ENCODE data around the gene TWIST2.

TWIST2 gene

GRCh38 chr2:238901461-238902057, 53.7 kb downstream of the TWIST2 start:
- Histone ChIP-seq H3K9me3 (ENCODE audit: control insufficient read depth in 1 of 2, low read length in 2 of 2) (no peaks in the 10 kb centered on the region), H3K4me1 (ENCODE audit: control insufficient read depth in 1 of 2, insufficient read depth in 2 of 2, low read length in 2 of 2) (peaks cover 0 to 16% of the 10 kb centered on the region in 2 donors), H3K4me3 (ENCODE audit: low read depth in 1 of 2, low read length in 2 of 2) (no peak overlapping the region), H3K27me3 (ENCODE audit: low read depth, low read length) (no peaks in the 10 kb centered on the region), H3K36me3 (ENCODE audit: control insufficient read depth in 1 of 2, insufficient read depth in 2 of 2, low read length in 2 of 2) (no peaks in the 10 kb centered on the region), H3K27ac (ENCODE audit: low read length) (no peak overlapping the region)

DNA sequence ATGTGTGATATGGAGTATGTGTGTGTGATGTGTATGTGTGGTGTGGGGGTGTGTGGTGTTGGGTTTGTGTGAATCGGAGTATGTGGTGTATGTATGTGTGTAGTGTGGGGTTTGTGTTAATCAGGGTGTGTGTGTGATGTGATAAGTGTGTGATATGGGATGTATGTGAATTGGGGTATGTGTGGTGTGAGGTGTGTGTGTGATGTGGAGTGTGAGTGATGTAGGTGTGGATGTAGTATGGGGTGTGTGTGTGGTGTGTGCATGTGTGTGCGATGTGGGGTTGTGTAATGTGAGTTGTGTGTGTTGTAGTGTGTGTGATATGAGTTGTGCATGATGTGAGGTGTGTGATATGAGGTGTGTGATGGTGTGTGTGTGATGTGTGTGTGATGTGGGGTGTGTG, 54.4 kb downstream of the TWIST2 start:
- H3K4me3 ChIP-seq (ENCODE audit: low read depth in 1 of 2, low read length in 2 of 2): no peak overlapping the region

GRCh38 chr2:238903141-238903540, 55.3 kb downstream of the TWIST2 start:
- no peaks in the 10 kb centered on the region for H3K9me3 ChIP-seq (ENCODE audit: control insufficient read depth in 1 of 2, low read length in 2 of 2)
- no peak overlapping the region for H3K4me3 ChIP-seq (ENCODE audit: low read depth in 1 of 2, low read length in 2 of 2)
- no peaks in the 10 kb centered on the region for H3K27me3 ChIP-seq (ENCODE audit: low read depth, low read length)

More for the DNA sequence above, 54.4 kb downstream of the TWIST2 start:
- Histone ChIP-seq H3K27me3 (ENCODE audit: low read depth, low read length) (no peaks in the 10 kb centered on the region), H3K27ac (ENCODE audit: low read length) (no peak overlapping the region), H3K36me3 (ENCODE audit: control insufficient read depth in 1 of 2, insufficient read depth in 2 of 2, low read length in 2 of 2) (no peaks in the 10 kb centered on the region), H3K4me1 (ENCODE audit: control insufficient read depth in 1 of 2, insufficient read depth in 2 of 2, low read length in 2 of 2) (peaks cover 0 to 12% of the 10 kb centered on the region in 2 donors), H3K9me3 (ENCODE audit: control insufficient read depth in 1 of 2, low read length in 2 of 2) (no peaks in the 10 kb centered on the region)

GRCh38 chr2:238904177-238904576, 56.3 kb downstream of the TWIST2 start:
- Histone ChIP-seq H3K9me3 (ENCODE audit: control insufficient read depth in 1 of 2, low read length in 2 of 2) (no peaks in the 10 kb centered on the region), H3K36me3 (ENCODE audit: control insufficient read depth in 1 of 2, insufficient read depth in 2 of 2, low read length in 2 of 2) (no peaks in the 10 kb centered on the region), H3K4me3 (ENCODE audit: low read depth in 1 of 2, low read length in 2 of 2) (no peak overlapping the region), H3K4me1 (ENCODE audit: control insufficient read depth in 1 of 2, insufficient read depth in 2 of 2, low read length in 2 of 2) (peaks cover 3 to 6% of the 10 kb centered on the region in 2 donors), H3K27ac (ENCODE audit: low read length) (no peak overlapping the region), H3K27me3 (ENCODE audit: low read depth, low read length) (no peaks in the 10 kb centered on the region)

More at GRCh38 chr2:238903141-238903540, 55.3 kb downstream of the TWIST2 start:
- Histone ChIP-seq H3K36me3 (ENCODE audit: control insufficient read depth in 1 of 2, insufficient read depth in 2 of 2, low read length in 2 of 2) (no peaks in the 10 kb centered on the region), H3K27ac (ENCODE audit: low read length) (no peak overlapping the region), H3K4me1 (ENCODE audit: control insufficient read depth in 1 of 2, insufficient read depth in 2 of 2, low read length in 2 of 2) (peaks cover 0 to 6% of the 10 kb centered on the region in 2 donors)

GRCh38 chr2:238904716-238905115, 56.8 kb downstream of the TWIST2 start:
- H3K4me3 ChIP-seq (ENCODE audit: low read depth in 1 of 2, low read length in 2 of 2): no peak overlapping the region

DNA sequence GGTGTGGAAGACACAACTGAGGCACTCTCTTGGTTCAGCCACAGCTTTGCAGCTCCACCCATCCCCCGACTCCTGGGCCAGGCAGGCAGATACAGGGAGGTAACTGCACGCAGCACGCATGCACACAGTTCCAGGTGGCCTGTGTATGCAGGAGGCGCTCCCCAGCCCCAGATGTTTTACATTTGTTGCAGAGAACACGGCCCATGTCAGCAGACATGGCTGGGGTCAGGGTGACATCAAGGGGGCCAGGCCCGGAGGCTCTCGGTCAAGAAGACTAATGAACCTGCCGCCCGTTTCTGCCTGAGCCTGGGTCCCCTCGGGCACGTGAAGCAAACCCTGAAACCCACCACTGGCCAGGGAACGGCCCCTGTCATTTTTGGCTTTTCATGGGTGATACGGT, 57.3 kb downstream of the TWIST2 start:
- Histone ChIP-seq H3K27me3 (ENCODE audit: low read depth, low read length) (no peaks in the 10 kb centered on the region), H3K36me3 (ENCODE audit: control insufficient read depth in 1 of 2, insufficient read depth in 2 of 2, low read length in 2 of 2) (no peaks in the 10 kb centered on the region), H3K4me1 (ENCODE audit: control insufficient read depth in 1 of 2, insufficient read depth in 2 of 2, low read length in 2 of 2) (peaks cover 3 to 6% of the 10 kb centered on the region in 2 donors), H3K9me3 (ENCODE audit: control insufficient read depth in 1 of 2, low read length in 2 of 2) (no peaks in the 10 kb centered on the region), H3K27ac (ENCODE audit: low read length) (no peak overlapping the region), H3K4me3 (ENCODE audit: low read depth in 1 of 2, low read length in 2 of 2) (no peak overlapping the region)

More at GRCh38 chr2:238904716-238905115, 56.8 kb downstream of the TWIST2 start:
- H3K36me3 ChIP-seq (ENCODE audit: control insufficient read depth in 1 of 2, insufficient read depth in 2 of 2, low read length in 2 of 2): no peaks in the 10 kb centered on the region
- H3K9me3 ChIP-seq (ENCODE audit: control insufficient read depth in 1 of 2, low read length in 2 of 2): no peaks in the 10 kb centered on the region
- no peak overlapping the region for H3K27ac ChIP-seq (ENCODE audit: low read length)
- no peaks in the 10 kb centered on the region for H3K27me3 ChIP-seq (ENCODE audit: low read depth, low read length)
- peaks cover 3 to 6% of the 10 kb centered on the region in 2 donors for H3K4me1 ChIP-seq (ENCODE audit: control insufficient read depth in 1 of 2, insufficient read depth in 2 of 2, low read length in 2 of 2)

GRCh38 chr2:238905644-238906043, 57.8 kb downstream of the TWIST2 start:
- H3K4me3 ChIP-seq (ENCODE audit: low read depth in 1 of 2, low read length in 2 of 2): no peak overlapping the region
- no peaks in the 10 kb centered on the region for H3K27me3 ChIP-seq (ENCODE audit: low read depth, low read length)
- no peaks in the 10 kb centered on the region for H3K9me3 ChIP-seq (ENCODE audit: control insufficient read depth in 1 of 2, low read length in 2 of 2)
- H3K36me3 ChIP-seq (ENCODE audit: control insufficient read depth in 1 of 2, insufficient read depth in 2 of 2, low read length in 2 of 2): no peaks in the 10 kb centered on the region
- H3K4me1 ChIP-seq (ENCODE audit: control insufficient read depth in 1 of 2, insufficient read depth in 2 of 2, low read length in 2 of 2): peaks cover 3 to 6% of the 10 kb centered on the region in 2 donors
- H3K27ac ChIP-seq (ENCODE audit: low read length): no peak overlapping the region

DNA sequence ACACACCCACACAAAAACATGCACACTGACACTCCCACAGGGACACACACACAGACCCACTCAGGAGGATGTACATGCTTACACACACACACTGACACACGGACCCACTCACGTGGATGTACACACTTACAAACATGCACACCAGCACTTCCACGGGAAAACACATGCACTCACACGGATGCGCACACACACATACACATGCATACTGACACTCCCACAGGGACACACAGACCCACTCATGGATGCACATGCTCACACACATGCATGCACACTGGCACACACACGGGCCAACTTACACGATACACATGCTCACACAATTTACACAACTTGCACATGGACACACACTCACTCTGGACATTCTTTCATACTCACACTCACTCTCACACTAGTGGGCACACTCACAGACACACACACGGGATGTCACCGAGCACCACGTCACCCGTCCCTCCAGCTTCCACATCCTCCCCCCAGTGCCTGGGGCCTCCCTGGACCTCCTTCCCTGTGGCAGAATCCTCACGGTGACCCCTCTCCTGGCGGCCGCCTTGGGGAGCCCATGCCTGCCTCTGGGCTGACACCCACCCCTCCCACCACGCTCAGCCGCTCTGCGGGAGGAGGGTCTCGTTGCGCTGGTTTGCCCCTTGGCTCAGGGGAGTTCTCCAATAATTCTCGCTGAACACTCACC, 58.5 kb downstream of the TWIST2 start:
- Histone ChIP-seq H3K9me3 (ENCODE audit: control insufficient read depth in 1 of 2, low read length in 2 of 2) (no peaks in the 10 kb centered on the region), H3K27me3 (ENCODE audit: low read depth, low read length) (no peaks in the 10 kb centered on the region), H3K27ac (ENCODE audit: low read length) (no peak overlapping the region), H3K4me1 (ENCODE audit: control insufficient read depth in 1 of 2, insufficient read depth in 2 of 2, low read length in 2 of 2) (peaks cover 3 to 4% of the 10 kb centered on the region in 2 donors), H3K36me3 (ENCODE audit: control insufficient read depth in 1 of 2, insufficient read depth in 2 of 2, low read length in 2 of 2) (peaks cover 0 to 2% of the 10 kb centered on the region in 2 donors), H3K4me3 (ENCODE audit: low read depth in 1 of 2, low read length in 2 of 2) (no peak overlapping the region)

DNA sequence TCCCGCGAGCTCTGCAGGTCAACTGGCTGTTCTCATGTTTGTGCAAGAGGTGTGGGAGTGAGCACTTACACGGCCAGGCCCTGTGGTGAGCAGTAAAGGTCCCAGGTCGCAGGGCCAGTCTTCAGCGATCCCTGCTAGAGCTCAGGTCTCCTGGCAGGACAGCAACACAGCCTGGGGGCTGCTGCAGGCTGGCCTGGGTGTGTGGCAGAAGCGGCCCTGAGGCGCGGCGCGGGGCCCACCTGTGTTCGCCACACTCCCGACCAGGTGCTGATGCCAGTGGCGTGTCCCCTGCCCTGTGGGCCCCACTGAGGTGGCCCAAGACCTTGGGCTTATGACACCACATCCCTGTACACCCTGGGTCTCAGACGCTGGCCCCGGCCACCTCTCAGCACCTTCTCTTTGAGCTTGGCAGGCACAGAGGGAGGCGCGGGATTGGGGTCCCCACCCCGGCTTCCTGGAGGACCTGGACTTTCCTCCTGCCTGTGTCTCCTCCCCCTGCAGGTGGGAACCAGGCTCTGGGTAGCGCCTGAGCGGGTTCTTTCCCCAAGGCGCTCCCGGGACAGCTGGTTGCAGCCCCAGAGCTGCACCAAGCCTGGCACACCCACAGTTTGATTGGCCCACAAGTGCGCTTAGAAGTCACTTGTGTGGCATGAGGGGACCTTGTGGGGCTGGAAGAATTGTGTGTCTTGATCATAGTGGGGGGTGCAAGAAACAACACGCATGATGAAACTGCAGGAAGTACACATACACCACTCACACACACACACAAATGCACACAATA, 59.2 kb downstream of the TWIST2 start:
- peaks cover 0 to 3% of the 10 kb centered on the region in 2 donors for H3K4me1 ChIP-seq (ENCODE audit: control insufficient read depth in 1 of 2, insufficient read depth in 2 of 2, low read length in 2 of 2)
- H3K27me3 ChIP-seq (ENCODE audit: low read depth, low read length): no peaks in the 10 kb centered on the region
- no peak overlapping the region for H3K4me3 ChIP-seq (ENCODE audit: low read depth in 1 of 2, low read length in 2 of 2)
- H3K36me3 ChIP-seq (ENCODE audit: control insufficient read depth in 1 of 2, insufficient read depth in 2 of 2, low read length in 2 of 2): peaks cover 0 to 10% of the 10 kb centered on the region in 2 donors
- no peak overlapping the region for H3K27ac ChIP-seq (ENCODE audit: low read length)
- H3K9me3 ChIP-seq (ENCODE audit: control insufficient read depth in 1 of 2, low read length in 2 of 2): no peaks in the 10 kb centered on the region

DNA sequence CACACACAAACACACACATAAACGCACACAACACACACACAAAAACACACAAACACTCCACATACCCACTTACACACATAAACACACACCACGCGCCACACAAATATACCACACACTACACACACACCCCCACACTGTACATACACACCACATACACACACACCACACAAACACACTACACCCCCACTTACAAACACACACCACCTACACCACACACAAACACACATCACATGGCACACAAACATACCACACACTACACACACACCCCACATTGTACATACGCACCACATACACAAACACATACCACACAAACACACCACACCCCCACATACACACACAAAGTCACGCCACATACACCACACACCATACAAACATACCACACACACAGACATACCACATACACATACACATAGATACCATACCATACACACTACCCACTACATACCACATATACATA, 59.9 kb downstream of the TWIST2 start:
- no peak overlapping the region for H3K27ac ChIP-seq (ENCODE audit: low read length)
- no peak overlapping the region for H3K4me3 ChIP-seq (ENCODE audit: low read depth in 1 of 2, low read length in 2 of 2)
- no peaks in the 10 kb centered on the region for H3K9me3 ChIP-seq (ENCODE audit: control insufficient read depth in 1 of 2, low read length in 2 of 2)
- no peaks in the 10 kb centered on the region for H3K27me3 ChIP-seq (ENCODE audit: low read depth, low read length)
- H3K4me1 ChIP-seq (ENCODE audit: control insufficient read depth in 1 of 2, insufficient read depth in 2 of 2, low read length in 2 of 2): peaks cover 0 to 3% of the 10 kb centered on the region in 2 donors
- peaks cover 0 to 10% of the 10 kb centered on the region in 2 donors for H3K36me3 ChIP-seq (ENCODE audit: control insufficient read depth in 1 of 2, insufficient read depth in 2 of 2, low read length in 2 of 2)
